GM12878 (cell line): Measurements from ENCODE around the gene DNAJB2. TPM values are rescaled to one million over a fixed set of nuclear protein-coding genes. Genes with fewer than 3 reads are reported as not detected.

Source experiments
- ATAC-seq: fragments of 200-7000 bp; cut with Tn5 transposase; 3 replicates; pipeline ENCODE4 v1.9.1; 2020; ENCODE audit warnings: mild to moderate bottlenecking, moderate library complexity
- BruUV-seq: library from RNA; stranded (reverse); fragments of 400-500 nt; replicated peaks from 2 replicates; lab custom pipeline; 2021; lab: Mats Ljungman, UMichigan
- CTCF ChIA-PET: fragments of 300-600 bp; sonication (Branson Sonifier 250); formaldehyde crosslinking; extraction: SDS; loops from one replicate; lab custom pipeline; 2021; ENCODE audit warnings: inconsistent platforms; lab: Yijun Ruan, JAX
- POLR2A ChIA-PET: fragments of 350-600 bp; formaldehyde crosslinking; extraction: SDS; loops from one replicate; lab custom pipeline; 2021; ENCODE audit warnings: inconsistent platforms; lab: Charles Lee
- RAD21 ChIA-PET: fragments of 300-600 bp; sonication (Branson Sonifier 250); formaldehyde crosslinking; loops from one replicate; lab custom pipeline; 2023; ENCODE audit warnings: antibody characterized with exemption; ENCODE audit not compliant: unreplicated experiment; lab: Charles Lee
- SMC1A ChIA-PET: fragments of 300-600 bp; sonication (Branson Sonifier 250); formaldehyde crosslinking; loops from one replicate; lab custom pipeline; 2023; ENCODE audit not compliant: unreplicated experiment, uncharacterized antibody; lab: Charles Lee
- DNase-seq: peaks from one replicate; pipeline ENCODE4 v3.0.0-alpha.2; 2011; ENCODE audit warnings: low read depth, low spot score
- FAIRE-seq: peaks from 3 replicates; lab custom pipeline; 2011; peaks lifted over from hg19 to GRCh38; lab: Jason Lieb, UNC
- H2AFZ ChIP-seq: 2 replicates; pipeline ENCODE4 v1.6.0; 2011; ENCODE audit warnings: low read depth, low read length, control low read depth; ENCODE audit not compliant: control insufficient read depth
- H3K27ac ChIP-seq: 2 replicates; pipeline ENCODE4 v1.5.1; 2011; ENCODE audit warnings: control low read depth; ENCODE audit not compliant: control insufficient read depth, insufficient read depth
- H3K27me3 ChIP-seq, 2 experiments: replicated peaks in 1 of 2; 2 replicates each; pipeline versions ENCODE4 v1.6.0 to v1.6.1; 2011; ENCODE audit warnings: low read length in 1 of 2; ENCODE audit not compliant: control insufficient read depth in 2 of 2, insufficient read depth in 2 of 2
- H3K36me3 ChIP-seq, 2 experiments: 2 replicates each; pipeline ENCODE4 v1.5.1; 2011; ENCODE audit warnings: low read length in 1 of 2; ENCODE audit not compliant: control insufficient read depth in 2 of 2, insufficient read depth in 2 of 2
- H3K4me1 ChIP-seq: 2 replicates; pipeline ENCODE4 v1.6.1; 2011; ENCODE audit warnings: mild to moderate bottlenecking, low read length, moderate library complexity, mixed read lengths; ENCODE audit not compliant: control insufficient read depth, insufficient read depth
- H3K4me2 ChIP-seq: 2 replicates; pipeline ENCODE4 v1.6.0; 2011; ENCODE audit warnings: control low read depth; ENCODE audit not compliant: control insufficient read depth, insufficient read depth
- H3K4me3 ChIP-seq: fragments of 200-600 bp; sonication (generic); 2 replicates; pipeline ENCODE4 v1.5.1; 2016
- H3K79me2 ChIP-seq: 2 replicates; pipeline ENCODE4 v1.6.0; 2011; ENCODE audit warnings: low read length; ENCODE audit not compliant: control insufficient read depth, insufficient read depth
- H3K9ac ChIP-seq: 2 replicates; pipeline ENCODE4 v1.8.0; 2011; ENCODE audit warnings: low read length, control low read depth, mixed read lengths; ENCODE audit not compliant: control insufficient read depth, insufficient read depth
- H3K9me3 ChIP-seq: replicated peaks from 3 replicates; pipeline ENCODE4 v1.5.1; 2011; ENCODE audit warnings: mild to moderate bottlenecking, low read length; ENCODE audit not compliant: control insufficient read depth, insufficient read depth
- H4K20me1 ChIP-seq: 2 replicates; pipeline ENCODE4 v1.6.0; 2011; ENCODE audit not compliant: control insufficient read depth, insufficient read depth
- FOS ChIP-seq: IDR thresholded peaks from 3 replicates; pipeline ENCODE4 v1.6.1; 2011; ENCODE audit warnings: borderline replicate concordance; ENCODE audit not compliant: insufficient read length; ENCODE audit errors: extremely low read depth
- HDAC2 ChIP-seq: fragments of 200-600 bp; sonication (generic); IDR thresholded peaks from 2 replicates; pipeline ENCODE4 v1.6.1; 2017
- WGBS: methylation state at CpG from one replicate; pipeline ENCODE4 v1.1.6; 2016; ENCODE audit warnings: low lambda C conversion rate; ENCODE audit not compliant: insufficient replicate concordance, insufficient coverage; ENCODE audit errors: missing lambda C conversion rate; 5-methylcytosine and 5-hydroxymethylcytosine counted together
- in situ Hi-C: fragments of 300-500 bp; cut with MboI; formaldehyde crosslinking; loops from 9 replicates; pipeline ENCODE4 v1.14.3; 2018; ENCODE audit warnings: mixed read lengths
- intact Hi-C: fragments of 100-400 bp; cut with micrococcal nuclease; formaldehyde crosslinking; loops from one replicate; pipeline ENCODE4 v1.14.2; 2022; ENCODE audit not compliant: unreplicated experiment
- polyA plus RNA-seq, 11 experiments: library from polyadenylated mRNA; depleted of rRNA in 4 of 11; unstranded in 6 of 11; stranded (reverse) in 5 of 11; fragments of >200 nt; fragmentation: Nextera tagmentation in 4 of 11; fragmentation: Illumina TruSeq in 1 of 11; extraction: Ambion mirVana in 4 of 11; extraction: Trizol in 1 of 11; gene quantifications; 1 replicate in 1 of 11; 2 replicates in 10 of 11; pipeline versions ENCODE4 v1.2.1 to v1.2.3, GENCODE V29; 2011 to 2016; ENCODE audit warnings: inconsistent platforms in 2 of 11, missing spikeins in 2 of 11, low read depth in 1 of 11
- total RNA-seq, 4 experiments: library from RNA; depleted of rRNA in 3 of 4; stranded (reverse); fragments of >200 nt in 3 of 4; fragmentation: Illumina TruSeq in 1 of 4; extraction: Trizol in 1 of 4; gene quantifications; 2 replicates each; pipeline versions ENCODE4 v1.2.1 to v1.2.3, GENCODE V29; 2013 to 2021
- TF ChIP-seq, protein P1 (sequence below): IDR thresholded peaks from 2 replicates; pipeline ENCODE4 v1.6.1; 2012; ENCODE audit warnings: mild to moderate bottlenecking, low read depth, low read length

DNAJB2 gene
- total and polyA plus RNA-seq, 10 of the 15 experiments (the other 5 are each of a cell fraction or from before 2014, with no cell fraction given) = 0.26 to 36.5 (median 12.5) TPM

DNA sequence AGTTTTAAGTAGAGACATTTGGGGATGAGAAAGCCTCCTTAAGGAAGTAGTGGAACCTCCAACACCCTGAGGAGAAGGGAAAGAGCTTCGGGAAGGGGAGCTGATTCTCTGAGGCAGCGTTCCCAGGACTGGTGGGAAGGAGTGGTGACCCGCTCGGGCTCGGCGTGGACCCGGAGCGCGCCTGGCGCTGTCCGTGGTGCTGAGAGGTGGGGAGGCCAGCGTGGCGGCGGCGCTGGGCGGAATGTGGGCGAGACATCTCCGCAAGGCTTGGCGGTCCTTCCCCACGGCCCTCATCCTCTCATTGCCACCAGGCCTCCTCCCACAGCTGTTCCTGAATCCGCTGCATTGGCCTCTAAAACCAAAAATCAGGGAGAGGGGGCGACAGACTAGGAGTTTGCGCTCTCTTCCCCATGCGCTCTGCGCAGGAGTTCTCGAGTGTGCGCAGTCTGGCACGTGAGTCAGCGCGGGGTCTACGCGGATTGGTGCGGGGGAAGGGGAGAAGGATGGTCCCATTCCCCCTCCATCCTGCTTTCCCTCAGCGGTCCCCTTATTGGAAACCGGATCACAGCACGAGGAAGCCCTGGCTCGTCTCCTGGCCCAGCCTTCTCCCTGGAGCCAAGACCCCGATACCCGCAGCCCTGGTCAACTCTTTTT is 52.5 kb downstream of the DNAJB2 start:
- peaks cover 2% of the 10 kb centered on the region; the same call in 1 of the 3 replicates for H3K9me3 ChIP-seq
- no peaks in the 10 kb centered on the region for H4K20me1 ChIP-seq
- no peak for FAIRE-seq
- H3K4me3 ChIP-seq = no peak overlapping the region
- DNase-seq = no peak
- CTCF ChIA-PET = no interaction called here
- no peaks in the 10 kb centered on the region for H3K4me1 ChIP-seq
- peak; percentile 29; the same call in 1 of the 3 replicates for ATAC-seq
- no peak overlapping the region for H3K27ac ChIP-seq
- no peak overlapping the region for H3K4me2 ChIP-seq
- H3K27me3 ChIP-seq = peaks cover 0 to 5% of the 10 kb centered on the region in 2 experiments; a peak in 3 of 4 replicates
- BruUV-seq = no TSS peak
- WGBS = 38% methylated on average over 39 of the region's 39 CpGs
- H2AFZ ChIP-seq = no peak overlapping the region
- TF ChIP-seq, protein P1, sequence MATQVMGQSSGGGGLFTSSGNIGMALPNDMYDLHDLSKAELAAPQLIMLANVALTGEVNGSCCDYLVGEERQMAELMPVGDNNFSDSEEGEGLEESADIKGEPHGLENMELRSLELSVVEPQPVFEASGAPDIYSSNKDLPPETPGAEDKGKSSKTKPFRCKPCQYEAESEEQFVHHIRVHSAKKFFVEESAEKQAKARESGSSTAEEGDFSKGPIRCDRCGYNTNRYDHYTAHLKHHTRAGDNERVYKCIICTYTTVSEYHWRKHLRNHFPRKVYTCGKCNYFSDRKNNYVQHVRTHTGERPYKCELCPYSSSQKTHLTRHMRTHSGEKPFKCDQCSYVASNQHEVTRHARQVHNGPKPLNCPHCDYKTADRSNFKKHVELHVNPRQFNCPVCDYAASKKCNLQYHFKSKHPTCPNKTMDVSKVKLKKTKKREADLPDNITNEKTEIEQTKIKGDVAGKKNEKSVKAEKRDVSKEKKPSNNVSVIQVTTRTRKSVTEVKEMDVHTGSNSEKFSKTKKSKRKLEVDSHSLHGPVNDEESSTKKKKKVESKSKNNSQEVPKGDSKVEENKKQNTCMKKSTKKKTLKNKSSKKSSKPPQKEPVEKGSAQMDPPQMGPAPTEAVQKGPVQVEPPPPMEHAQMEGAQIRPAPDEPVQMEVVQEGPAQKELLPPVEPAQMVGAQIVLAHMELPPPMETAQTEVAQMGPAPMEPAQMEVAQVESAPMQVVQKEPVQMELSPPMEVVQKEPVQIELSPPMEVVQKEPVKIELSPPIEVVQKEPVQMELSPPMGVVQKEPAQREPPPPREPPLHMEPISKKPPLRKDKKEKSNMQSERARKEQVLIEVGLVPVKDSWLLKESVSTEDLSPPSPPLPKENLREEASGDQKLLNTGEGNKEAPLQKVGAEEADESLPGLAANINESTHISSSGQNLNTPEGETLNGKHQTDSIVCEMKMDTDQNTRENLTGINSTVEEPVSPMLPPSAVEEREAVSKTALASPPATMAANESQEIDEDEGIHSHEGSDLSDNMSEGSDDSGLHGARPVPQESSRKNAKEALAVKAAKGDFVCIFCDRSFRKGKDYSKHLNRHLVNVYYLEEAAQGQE = peak; percentile 83
- no peak for TF ChIP-seq FOS
- no peak for TF ChIP-seq HDAC2
- TF ChIP-seq, all 136 proteins: peak for 1
- Histone ChIP-seq H3K9ac (no peak overlapping the region), H3K36me3 (no peaks in the 10 kb centered on the region), H3K79me2 (no peaks in the 10 kb centered on the region)
- in situ Hi-C loops = no loop called here
- ChIA-PET SMC1A (no interaction called here), POLR2A (no interaction called here), RAD21 (no interaction called here)
- intact Hi-C loops = no loop called here
